BJ (cell line): Measurements from ENCODE around the gene MRPS12. TPM values are rescaled to one million over a fixed set of nuclear protein-coding genes. Genes with fewer than 3 reads are reported as not detected.

Source experiments
- CTCF ChIA-PET: fragments of 350-600 bp; formaldehyde crosslinking; extraction: SDS; loops from one replicate; lab custom pipeline; 2021; ENCODE audit warnings: antibody characterized with exemption, inconsistent platforms; lab: Yijun Ruan, JAX
- POLR2A ChIA-PET: fragments of 300-600 bp; sonication (Branson Sonifier 250); formaldehyde crosslinking; extraction: SDS; loops from one replicate; lab custom pipeline; 2021; ENCODE audit warnings: antibody characterized with exemption; lab: Charles Lee
- DNase-seq: peaks from one replicate; pipeline ENCODE4 v3.0.0-alpha.2; 2011; ENCODE audit warnings: low read depth
- H3K27me3 ChIP-seq: 2 replicates; pipeline ENCODE4 v1.6.0; 2011; ENCODE audit warnings: low read length; ENCODE audit not compliant: control insufficient read depth, insufficient read depth
- H3K36me3 ChIP-seq: 2 replicates; pipeline ENCODE4 v1.5.1; 2011; ENCODE audit warnings: low read length; ENCODE audit not compliant: control insufficient read depth, insufficient read depth
- H3K4me3 ChIP-seq: 2 replicates; pipeline ENCODE4 v1.5.1; 2011; ENCODE audit warnings: low read depth, mild to moderate bottlenecking, control low read depth, low read length
- polyA plus RNA-seq: library from polyadenylated mRNA; depleted of rRNA; stranded (reverse); fragments of >200 nt; gene quantifications from 2 replicates; pipeline ENCODE4 v1.2.3, GENCODE V29; 2011
- TF ChIP-seq, protein P1 (sequence below): IDR thresholded peaks from 2 replicates; pipeline ENCODE4 v1.5.1; 2011; ENCODE audit warnings: low read depth, mild to moderate bottlenecking, control low read depth, inconsistent platforms, low read length, moderate library complexity; ENCODE audit not compliant: insufficient read depth

Gene MRPS12
- polyA plus RNA-seq, 1 experiment: 49.3 TPM

DNA sequence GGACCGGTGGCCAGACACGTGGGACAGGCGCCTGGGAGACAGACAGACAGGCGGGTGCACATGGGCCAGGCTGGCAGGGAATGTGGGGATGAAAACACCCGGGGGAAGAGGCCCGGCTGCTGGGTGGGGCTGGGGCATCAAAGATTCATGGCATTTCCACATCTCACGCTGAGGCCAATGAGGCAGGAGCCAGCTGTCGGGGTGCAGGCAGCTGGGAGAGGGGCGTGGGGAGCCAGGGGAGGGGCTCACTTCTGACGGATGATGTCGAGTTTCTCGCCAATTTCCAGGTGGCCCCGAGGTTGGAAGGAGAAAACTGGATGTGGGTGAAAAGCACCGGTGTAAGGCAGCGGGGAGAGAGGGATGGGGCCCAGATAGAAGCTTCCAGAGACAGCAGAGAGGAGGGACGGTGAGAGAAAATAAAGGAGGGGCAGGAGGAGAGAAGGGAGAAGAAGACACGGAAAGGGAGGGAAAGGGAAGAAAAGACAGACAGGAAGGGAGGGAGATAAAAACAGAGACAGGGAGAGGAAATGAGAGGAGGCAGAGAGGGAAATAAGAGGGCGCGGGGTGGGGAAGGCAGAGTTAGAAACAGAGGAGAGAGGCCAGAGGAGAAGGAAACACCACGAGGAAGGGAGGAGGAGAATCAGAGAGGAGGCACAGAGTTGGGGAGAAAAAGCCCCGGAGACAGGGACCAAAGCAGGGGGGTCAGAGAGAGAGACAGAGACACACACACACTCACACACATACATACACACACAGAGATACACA lies 10.7 kb upstream of the MRPS12 start:
- Histone ChIP-seq H3K36me3 (peaks cover 6% of the 10 kb centered on the region; the same call in 1 of the 2 replicates), H3K4me3 (no peak overlapping the region), H3K27me3 (no peaks in the 10 kb centered on the region)
- POLR2A ChIA-PET: no interaction called here
- TF ChIP-seq, protein P1, sequence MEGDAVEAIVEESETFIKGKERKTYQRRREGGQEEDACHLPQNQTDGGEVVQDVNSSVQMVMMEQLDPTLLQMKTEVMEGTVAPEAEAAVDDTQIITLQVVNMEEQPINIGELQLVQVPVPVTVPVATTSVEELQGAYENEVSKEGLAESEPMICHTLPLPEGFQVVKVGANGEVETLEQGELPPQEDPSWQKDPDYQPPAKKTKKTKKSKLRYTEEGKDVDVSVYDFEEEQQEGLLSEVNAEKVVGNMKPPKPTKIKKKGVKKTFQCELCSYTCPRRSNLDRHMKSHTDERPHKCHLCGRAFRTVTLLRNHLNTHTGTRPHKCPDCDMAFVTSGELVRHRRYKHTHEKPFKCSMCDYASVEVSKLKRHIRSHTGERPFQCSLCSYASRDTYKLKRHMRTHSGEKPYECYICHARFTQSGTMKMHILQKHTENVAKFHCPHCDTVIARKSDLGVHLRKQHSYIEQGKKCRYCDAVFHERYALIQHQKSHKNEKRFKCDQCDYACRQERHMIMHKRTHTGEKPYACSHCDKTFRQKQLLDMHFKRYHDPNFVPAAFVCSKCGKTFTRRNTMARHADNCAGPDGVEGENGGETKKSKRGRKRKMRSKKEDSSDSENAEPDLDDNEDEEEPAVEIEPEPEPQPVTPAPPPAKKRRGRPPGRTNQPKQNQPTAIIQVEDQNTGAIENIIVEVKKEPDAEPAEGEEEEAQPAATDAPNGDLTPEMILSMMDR: no peak
- CTCF ChIA-PET: interaction anchor here (0.7 to 1.9 kb wide), 3 partner anchors 9 to 517 kb away, joined by 3 to 11 read pairs (median 5); partner anchors contain the start of genes FAM98C, MRPS12 and SARS2
- DNase-seq: no peak

DNA sequence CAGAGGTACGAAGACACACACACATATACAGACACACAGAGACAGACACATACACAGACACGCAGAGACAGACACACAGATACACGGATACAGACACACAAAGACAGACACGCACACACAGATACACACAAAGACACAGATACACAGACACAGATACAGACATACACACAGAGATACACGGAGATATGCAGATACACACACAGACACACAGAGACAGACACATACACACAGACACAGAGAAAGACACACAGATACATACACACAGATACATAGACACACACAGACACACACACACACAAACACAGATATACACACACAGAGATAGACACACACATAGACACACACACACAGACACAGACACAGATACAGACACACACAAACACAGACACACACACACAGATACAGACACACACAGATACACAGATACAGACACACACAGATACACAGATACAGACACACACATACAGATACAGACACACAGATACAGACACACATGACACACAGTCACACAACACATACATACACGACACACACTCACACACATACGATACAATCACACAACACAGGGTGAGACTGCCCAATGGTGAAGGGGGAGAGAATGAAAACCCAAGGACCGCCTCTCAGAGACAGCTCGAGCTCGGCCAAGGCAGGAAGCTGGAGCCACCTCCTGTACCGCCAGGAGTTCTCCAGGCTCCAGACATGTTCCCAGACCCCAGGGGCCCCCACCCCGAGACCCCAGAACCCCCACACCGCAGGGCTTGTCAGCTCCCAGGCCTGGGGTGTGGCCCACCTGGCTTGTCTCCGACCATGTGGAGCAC lies 9.9 kb upstream of the MRPS12 start:
- Histone ChIP-seq H3K4me3 (no peak overlapping the region), H3K27me3 (no peaks in the 10 kb centered on the region), H3K36me3 (peaks cover 8% of the 10 kb centered on the region)
- DNase-seq: no peak
- CTCF ChIA-PET: interaction anchor here (0.9 to 1.9 kb wide), 3 partner anchors 9 to 51 kb away, joined by 4 to 11 read pairs (median 8); partner anchors contain the start of genes MRPS12 and SARS2
- POLR2A ChIA-PET: no interaction called here
- TF ChIP-seq, protein P1: no peak

DNA sequence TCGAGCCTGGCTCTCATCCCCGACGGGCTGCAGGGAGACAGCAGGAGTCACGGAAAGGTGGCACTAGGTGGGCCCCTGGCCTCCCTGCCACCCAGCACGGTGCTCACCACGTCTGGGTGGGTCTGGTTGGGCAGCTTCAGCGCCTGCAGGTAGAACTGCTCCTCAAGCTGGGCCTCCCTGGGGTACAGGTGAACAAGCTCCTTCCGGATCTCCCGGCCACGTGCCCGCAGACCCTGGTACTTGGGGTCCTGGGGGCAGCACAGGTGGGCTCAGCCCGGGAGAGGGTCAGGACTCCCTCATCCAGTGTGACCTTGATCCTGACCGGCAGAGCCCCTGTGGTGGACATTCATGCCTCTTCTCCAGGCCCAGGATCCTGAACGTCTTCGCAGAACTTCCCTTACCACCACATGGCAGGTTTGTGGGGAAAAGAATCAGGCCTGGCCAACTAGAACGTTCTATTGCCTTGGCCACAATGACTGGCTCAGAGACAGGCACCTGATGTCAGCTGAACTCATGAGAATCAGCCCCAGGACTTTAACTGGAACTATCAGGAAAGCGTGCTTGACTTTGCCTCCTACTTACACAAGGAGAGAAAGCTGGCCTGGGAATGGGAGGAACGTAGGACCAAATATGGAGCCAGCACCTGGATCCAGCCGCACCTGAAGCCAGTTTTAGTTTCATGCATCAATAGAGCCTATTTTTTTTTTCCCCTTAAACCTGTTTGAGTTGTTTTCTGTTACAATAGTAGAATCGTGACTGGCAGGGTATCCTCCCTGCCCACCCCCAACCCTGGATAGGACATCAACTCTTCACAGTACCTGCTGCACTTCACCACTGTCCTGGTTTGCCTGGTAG lies 9.1 kb upstream of the MRPS12 start:
- no peak for DNase-seq
- Histone ChIP-seq H3K36me3 (peaks cover 6% of the 10 kb centered on the region), H3K27me3 (no peaks in the 10 kb centered on the region), H3K4me3 (no peak overlapping the region)
- TF ChIP-seq, protein P1: no peak
- ChIA-PET POLR2A (no interaction called here), CTCF (interaction anchor here (0.9 to 1.7 kb wide), 2 partner anchors 8 to 52 kb away, joined by 4 to 8 read pairs; partner anchors contain the start of genes MRPS12 and SARS2)

DNA sequence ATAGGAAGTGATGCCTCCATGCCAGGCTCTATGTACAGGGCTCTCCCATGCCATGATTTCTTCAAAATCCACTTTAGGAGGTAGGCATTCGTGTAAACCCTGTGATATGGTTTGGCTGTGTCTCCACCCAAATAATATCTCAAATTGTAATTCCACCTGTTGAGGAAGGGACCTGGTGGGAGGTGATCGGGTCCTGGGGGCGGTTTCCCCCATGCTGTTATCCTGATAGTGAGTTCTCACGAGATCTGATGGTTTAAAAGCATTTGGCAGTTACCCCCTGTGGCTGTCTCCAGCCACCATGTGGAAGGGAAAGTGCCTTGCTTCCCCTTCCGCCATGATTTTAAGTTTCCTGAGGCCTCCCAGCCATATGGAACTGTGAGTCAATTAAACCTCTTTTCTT lies 8.3 kb upstream of the MRPS12 start:
- H3K4me3 ChIP-seq: no peak overlapping the region
- DNase-seq: no peak
- no peaks in the 10 kb centered on the region for H3K27me3 ChIP-seq
- H3K36me3 ChIP-seq: peaks cover 6% of the 10 kb centered on the region
- TF ChIP-seq, protein P1: no peak
- ChIA-PET POLR2A (no interaction called here), CTCF (interaction anchor here (1.7 kb wide), 1 partner anchor 8 kb away, joined by 8 read pairs; the partner anchor contains the start of genes MRPS12 and SARS2)
